Measurements from ENCODE around the gene VSTM2B.
"Not testable (repeated sequence)": the region's sequence is repeated elsewhere in the genome, so short reads cannot be mapped to it uniquely, and the experiment has no call there.

Gene VSTM2B

DNA sequence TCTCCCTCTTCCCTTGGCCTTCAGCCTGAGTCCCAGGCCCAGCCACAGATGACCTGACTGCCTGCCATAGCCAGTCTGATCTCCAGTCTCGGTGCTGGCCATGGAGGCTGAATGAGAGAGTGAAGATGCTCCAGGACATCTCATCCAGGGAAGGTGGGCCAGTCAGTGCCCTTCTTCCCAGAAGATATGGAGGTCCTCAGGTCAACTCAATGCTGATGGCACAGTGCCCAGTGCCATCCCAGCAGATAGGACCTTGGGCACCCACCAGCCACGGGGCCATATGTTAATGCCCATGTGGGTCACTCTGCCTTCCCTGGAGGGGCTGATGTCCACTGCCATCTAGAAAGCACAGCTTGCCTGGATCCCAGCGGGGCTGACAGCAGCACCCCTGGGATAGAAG, 7.2 kb downstream of the VSTM2B start:
- no peak for DNase-seq

DNA sequence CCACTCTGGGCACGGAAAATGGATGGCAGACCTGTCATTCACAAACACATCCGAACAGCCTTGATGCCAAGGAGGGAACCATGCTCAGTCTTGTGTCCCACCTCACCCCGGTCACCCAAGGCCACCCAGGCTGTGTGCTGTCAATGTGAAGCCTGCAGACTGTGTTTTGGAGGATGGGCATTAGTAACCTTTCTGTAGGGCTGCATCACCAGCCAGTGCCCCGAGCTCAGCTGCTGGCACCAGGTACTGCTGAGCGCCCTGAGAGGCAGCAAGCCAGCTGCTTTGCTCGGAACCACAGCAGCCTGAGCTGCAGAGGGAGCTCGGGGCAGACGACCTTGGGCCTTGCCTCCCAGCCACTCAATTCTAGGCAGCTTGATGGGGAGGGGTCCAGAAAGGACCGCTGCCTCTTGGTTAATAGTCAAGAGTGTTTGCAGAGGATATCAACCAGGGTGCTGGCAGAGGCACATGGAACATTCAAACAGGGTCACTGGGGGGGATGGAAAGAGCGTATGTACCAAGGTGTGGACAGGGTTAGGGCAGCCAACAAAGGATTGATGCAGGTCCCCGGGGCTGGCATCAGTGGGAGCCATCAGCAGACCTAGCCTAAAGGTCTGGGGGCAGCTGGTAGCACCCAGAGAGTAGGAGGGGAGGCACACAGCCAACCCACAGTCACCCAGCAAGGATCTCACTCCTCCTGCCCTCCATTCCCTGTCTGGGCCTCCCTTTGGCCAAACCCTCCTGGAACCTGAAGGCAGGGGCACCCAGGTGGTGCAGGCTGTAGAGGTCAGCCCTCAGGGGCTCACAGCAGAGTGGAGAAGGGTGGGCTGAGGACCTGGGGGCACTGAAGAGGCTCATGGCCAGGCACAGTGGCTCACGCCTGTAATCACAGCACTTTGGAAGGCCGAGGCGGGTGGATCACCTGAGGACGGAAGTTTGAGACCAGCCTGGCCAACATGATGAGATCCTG, 8.1 kb downstream of the VSTM2B start:
- no peak for DNase-seq

DNA sequence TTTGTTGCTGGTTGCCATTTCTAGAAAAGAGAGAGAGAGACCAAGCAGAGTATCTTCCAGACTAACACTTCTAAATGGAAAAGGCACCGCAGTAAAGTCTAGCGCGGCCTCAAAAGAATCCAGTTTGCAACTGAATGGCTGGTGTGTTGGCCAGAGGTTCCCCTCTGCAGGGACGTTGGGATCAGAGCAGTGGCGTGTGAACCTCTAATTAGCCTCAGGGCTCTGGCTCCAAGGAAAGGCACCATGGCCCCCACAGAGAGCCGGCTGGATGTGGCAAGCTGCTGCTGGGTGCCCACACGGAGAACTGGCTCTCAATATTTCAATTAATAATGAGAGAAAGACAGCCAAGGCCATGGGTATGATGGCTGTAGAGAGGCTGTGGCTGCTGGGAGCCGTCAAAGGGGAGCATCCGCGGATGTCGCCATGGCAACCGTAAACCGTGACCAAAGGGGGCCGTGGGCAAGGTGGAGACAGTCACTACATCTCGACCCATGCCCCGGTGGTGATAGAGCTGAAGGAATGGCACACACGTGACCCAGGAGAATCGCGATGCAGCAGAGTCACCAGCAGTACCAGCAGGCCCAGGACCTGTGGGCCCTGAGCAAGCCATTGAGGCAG, 9.5 kb downstream of the VSTM2B start:
- DNase-seq: no peak

GRCh38 chr19:29535984-29536508, 10.3 kb downstream of the VSTM2B start:
- DNase-seq: no peak

- no peak for DNase-seq
Observed at GRCh38 chr19:29537181-29537580, 11.4 kb downstream of the VSTM2B start.

DNA sequence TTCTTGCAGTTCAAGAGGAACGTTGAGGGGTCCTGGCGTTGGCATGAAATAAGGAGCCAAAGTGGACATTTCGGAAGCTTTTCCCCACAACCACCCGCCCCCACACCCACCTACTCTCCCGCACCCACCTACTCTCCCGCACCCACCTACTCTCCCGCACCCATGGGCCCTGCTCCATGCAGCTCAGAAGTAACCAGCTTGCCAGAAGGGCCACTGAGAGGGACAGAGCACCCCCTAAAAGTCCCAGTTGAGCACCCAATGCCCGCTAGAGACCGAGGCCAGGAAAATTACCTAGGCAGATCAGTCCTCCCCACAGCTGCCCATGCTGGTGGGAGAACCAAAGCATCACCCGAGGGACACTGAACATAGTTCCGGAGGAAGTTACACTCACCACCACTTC, 11.8 kb downstream of the VSTM2B start:
- no peak for DNase-seq

GRCh38 chr19:29538146-29538545, 12.4 kb downstream of the VSTM2B start:
- DNase-seq: no peak

- DNase-seq: no peak
Observed at GRCh38 chr19:29538651-29539050, 12.9 kb downstream of the VSTM2B start.

DNA sequence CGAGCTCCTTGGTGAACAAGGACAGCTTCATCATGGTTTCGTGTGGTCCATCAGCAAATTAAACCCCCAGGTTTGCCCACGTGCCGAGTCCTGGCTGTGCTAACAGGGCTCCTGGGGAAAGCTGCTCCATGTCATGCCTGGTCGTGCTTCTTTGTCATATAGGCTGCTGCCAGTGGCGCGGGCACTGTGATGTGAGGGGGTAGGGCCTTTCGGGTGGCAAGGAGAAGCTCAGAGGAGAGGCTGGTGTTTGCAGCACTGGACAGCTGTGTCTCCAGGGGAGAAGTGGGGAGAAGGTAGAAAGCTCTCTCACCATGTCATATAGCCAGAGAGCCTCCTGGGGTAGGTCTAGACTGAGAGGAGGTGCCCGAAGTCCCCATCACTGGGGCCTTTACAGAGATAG, 13.3 kb downstream of the VSTM2B start:
- DNase-seq: no peak

DNA sequence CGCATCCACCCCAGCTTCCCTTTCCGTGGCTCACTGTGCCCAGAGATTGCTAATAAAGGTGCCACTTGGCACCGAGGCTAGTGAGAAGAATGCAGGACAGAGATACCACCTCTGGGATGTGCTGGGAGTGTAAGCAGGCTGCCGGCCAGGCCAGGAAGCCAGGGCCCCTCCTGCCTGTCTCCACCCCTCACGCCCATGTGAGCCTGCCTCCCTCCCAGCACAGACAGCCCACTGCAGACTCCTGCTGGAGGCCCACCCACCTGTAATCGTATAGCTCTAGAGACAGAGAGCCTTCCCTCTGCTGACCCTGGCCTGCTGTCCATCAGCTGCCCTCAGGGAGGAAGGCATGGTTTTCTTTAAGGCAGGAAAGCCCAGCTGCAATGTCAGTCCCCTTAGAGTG, 13.9 kb downstream of the VSTM2B start:
- no peak for DNase-seq

DNA sequence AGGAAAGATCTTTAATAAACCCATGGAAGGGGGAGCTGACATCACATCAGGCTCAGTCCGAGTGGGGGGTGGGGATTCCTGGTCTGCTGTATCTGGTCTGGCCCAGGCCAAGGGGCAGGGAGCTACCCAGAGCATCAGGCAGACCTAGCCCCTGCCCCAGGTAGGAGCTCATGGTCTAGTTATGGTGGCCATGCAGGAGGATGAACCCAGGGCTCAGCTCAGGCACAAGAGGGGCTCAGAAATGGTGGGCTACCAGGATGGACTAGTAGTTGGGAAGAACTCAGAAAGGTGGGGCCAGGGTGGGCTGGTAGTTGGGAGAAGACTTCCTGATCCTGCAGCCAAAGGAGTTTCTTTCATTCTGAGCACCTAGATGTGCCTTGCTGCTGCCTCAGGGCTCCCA, 14.3 kb downstream of the VSTM2B start:
- no peak for DNase-seq

DNA sequence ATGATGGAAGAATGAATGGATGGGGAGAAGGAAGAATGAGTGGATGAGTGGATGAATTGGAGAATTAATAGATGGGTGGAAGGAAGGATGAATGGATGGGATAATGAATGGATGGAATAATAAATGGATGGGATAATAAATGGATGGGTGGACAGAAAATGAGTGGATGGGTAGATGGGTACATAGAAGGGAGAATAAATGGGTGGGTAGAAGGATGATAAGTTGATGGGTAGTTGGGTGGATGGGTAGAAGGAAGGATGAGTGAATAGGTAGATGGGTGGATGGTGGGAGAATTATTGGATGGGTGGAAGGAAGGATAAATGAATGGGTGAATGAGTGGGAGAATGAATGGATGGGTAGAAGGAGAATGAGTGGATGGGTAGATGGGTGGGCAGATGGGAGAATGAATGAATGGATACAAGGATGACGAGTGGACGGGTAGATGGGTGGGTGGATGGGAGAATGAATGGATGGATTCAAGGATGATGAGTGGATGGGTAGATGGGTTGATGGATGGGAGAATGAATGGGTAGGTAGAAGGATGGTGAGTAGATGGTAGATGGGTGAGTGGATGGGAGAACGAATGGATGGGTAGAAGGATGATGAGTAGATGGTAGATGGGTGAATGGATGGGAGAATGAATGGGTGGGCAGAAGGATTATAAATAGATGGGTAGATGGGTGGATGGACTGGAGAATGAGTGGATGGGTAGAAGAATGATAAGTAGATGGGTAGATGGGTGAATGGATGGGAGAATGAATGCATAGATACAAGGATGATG, 15.9 kb downstream of the VSTM2B start:
- DNase-seq: no peak

GRCh38 chr19:29542327-29542726, 16.5 kb downstream of the VSTM2B start:
- no peak for DNase-seq

GRCh38 chr19:29542776-29543175, 17.0 kb downstream of the VSTM2B start:
- no peak for DNase-seq

- no peak for DNase-seq
Observed at GRCh38 chr19:29543381-29543780, 17.6 kb downstream of the VSTM2B start.

GRCh38 chr19:29544656-29545360, 19.0 kb downstream of the VSTM2B start:
- no peak for DNase-seq

- not testable (repeated sequence) for DNase-seq
Observed at GRCh38 chr19:29545447-29545846, 19.7 kb downstream of the VSTM2B start.

GRCh38 chr19:29545866-29546582, 20.2 kb downstream of the VSTM2B start:
- no peak for DNase-seq

GRCh38 chr19:29546583-29547190, 20.9 kb downstream of the VSTM2B start:
- no peak for DNase-seq

DNA sequence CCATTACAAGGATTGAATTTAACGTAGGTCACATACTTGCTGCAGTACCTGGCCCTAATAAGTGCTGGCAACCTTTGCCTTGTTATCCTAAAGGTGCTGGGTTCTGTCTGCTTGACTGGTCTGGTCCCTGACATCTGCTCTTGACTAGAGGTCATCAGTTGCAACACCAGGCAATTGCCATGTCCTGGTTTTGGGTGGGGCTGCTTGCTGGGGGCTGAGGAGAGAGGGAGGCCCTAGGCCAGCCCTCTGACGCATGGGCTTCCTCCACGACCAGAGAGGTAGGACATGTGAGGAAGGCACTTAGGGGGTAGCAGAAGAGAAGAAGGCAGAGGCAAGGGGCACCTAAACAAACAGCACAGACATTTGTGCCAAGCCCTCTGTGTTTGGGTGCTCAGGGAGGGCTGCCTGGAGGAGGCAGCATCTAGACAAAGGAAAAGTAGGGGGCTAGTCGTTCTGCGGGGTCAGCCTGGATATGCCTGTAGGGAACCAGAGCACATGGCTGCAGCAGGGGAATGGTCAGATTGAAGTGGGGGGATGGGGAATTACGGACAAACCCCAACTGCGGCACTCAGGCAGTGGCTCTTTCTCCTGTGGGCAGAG, 21.7 kb downstream of the VSTM2B start:
- no peak for DNase-seq

DNA sequence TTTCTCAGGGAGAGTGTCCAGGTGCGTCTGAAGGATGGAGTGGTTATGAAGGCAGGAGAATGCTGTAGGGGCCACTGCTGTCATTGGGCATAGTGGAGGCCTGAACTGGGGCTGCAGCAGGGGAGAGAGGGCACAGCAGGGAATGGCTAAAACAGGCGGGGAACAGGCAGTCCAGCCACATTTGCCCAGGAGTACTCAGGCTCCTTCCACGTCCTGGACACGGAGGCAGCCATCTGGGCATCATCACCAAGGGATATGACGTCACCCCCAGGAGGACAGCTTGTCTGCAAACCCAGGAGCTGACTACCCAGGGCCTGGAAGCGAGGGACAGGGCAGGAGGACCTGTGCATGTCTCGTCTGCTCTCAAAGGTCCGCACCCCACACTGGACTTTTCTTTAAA, 22.2 kb downstream of the VSTM2B start:
- no peak for DNase-seq
